DMS153 (cell line): Measurements from ENCODE around the gene SYT15B.
"Not testable (repeated sequence)": the region's sequence is repeated elsewhere in the genome, so short reads cannot be mapped to it uniquely, and the experiment has no call there.

ENCODE experiments used
- DNase-seq: peaks from one replicate; lab custom pipeline; 2025; lab: John Stamatoyannopoulos, UW

The SYT15B gene

GRCh38 chr10:47725740-47726139 is 37.7 kb downstream of the SYT15B start:
- DNase-seq = not testable (repeated sequence)

DNA sequence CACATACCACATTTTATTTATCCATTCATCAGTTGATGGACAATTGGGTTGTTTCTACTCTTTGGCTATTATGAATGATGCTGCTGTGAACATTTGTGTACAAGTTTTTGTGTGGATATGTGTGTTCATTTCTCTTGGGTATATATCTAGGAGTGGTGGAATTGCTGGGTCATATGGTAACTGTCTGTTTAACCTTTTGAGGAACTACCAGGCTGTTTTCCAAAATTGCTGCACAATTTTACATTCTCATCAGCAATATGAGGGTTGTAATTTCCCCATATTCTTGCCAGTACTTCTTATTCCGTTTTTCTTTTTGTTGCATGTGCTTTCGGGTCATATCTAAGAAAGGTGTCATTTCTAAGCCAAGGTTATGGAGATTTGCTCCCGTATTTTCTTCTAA is 38.3 kb downstream of the SYT15B start:
- not testable (repeated sequence) for DNase-seq

GRCh38 chr10:47724119-47724518 is 39.3 kb downstream of the SYT15B start:
- not testable (repeated sequence) for DNase-seq

- DNase-seq = not testable (repeated sequence)
These were observed 40.0 kb downstream of the SYT15B start for GRCh38 chr10:47723362-47723761.

DNA sequence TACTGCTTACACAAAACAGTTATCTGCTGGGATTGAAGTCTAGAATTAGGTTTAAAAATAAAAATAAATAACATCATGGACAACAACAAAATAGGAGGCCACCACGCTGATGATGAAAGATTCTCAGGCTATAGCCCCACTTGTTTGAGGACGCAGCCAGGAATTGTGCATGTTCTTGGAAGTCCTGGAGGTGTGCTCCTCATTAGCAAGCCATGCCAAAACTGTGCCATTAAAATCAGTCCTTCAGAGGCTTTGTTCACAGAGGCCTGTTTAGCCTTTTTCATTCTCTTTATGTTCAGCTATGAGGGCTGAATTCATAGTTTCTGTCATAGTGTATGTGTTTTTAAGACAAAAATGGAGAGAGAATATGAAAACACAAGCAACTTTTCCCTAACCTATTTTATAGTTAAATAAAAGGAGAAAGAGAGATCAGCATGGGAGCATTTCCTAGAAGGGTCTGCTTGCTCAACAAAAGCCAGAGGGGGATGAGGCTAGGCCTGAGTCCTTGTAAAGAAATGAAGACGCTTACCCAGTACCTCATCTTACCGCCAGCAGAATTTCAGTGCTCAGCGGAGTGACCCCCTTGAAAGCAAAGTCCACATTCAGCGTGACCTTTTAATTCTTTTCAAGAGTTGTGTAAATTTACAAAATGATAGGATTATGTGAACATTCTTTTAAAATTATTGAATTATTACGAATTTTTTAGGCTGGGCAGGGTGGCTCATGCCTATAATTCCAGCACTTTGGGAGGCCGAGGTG is 46.2 kb downstream of the SYT15B start:
- not testable (repeated sequence) for DNase-seq
